Measurements from ENCODE around the gene LIN52. TPM values are rescaled to one million over a fixed set of nuclear protein-coding genes. Genes with fewer than 3 reads are reported as not detected.

The LIN52 gene
- total and polyA plus RNA-seq, 2 experiments from 2014 or later, result 8.6 to 10.8 TPM

GRCh38 chr14:74231784-74232183, 147.0 kb downstream of the LIN52 start (continued):
- TF ChIP-seq REST (IDR thresholded peaks at IDR 0.05; ENCODE audit: unreplicated experiment), result no peak

- Mint-ChIP-seq H3K27me3 (ENCODE audit: insufficient read depth, low read depth, poor library complexity) (peaks cover 43% of the 10 kb centered on the region), H3K9me3 (peaks cover 16% of the 10 kb centered on the region), H3K27ac (no peak overlapping the region), H3K4me3 (no peak overlapping the region), H3K4me1 (peaks cover 4% of the 10 kb centered on the region), H3K36me3 (ENCODE audit: low read depth) (peaks cover 2% of the 10 kb centered on the region; the same call in 1 of the 3 replicates)
- Histone ChIP-seq H3F3A (replicated peaks; ENCODE audit: low read depth) (no peaks in the 10 kb centered on the region), H3K4me2 (no peak overlapping the region), H3K4me3 (no peak overlapping the region), H4K20me1 (replicated peaks; ENCODE audit: insufficient read depth) (no peaks in the 10 kb centered on the region), H2AFZ (no peak overlapping the region), H3K9me2 (ENCODE audit: insufficient read depth) (no peaks in the 10 kb centered on the region), H3K27ac (ENCODE audit: low read depth) (no peak overlapping the region), H3K36me3 (ENCODE audit: insufficient read depth) (no peaks in the 10 kb centered on the region), H3K79me2 (replicated peaks; ENCODE audit: insufficient read depth) (no peaks in the 10 kb centered on the region), H3K27me3 (ENCODE audit: insufficient read depth) (peaks cover 38% of the 10 kb centered on the region), H3K4me1 (ENCODE audit: insufficient read depth) (no peaks in the 10 kb centered on the region; the same call in 1 of the 2 replicates)
- ATAC-seq (no peak), DNase-seq (ENCODE audit: low spot score) (no peak)
- TF ChIP-seq CREB1 (CRISPR knock-in tag; IDR thresholded peaks at IDR 0.05; ENCODE audit: low read depth) (no peak), JUNB (IDR thresholded peaks at IDR 0.05; ENCODE audit: unreplicated experiment) (no peak), ZNF331 (CRISPR knock-in tag; IDR thresholded peaks at IDR 0.05; ENCODE audit: low read depth) (no peak), EZH2 (IDR thresholded peaks at IDR 0.05; ENCODE audit: low read depth, unreplicated experiment) (no peak), ZNF114 (CRISPR knock-in tag; IDR thresholded peaks at IDR 0.05) (no peak), CTCF (conservative IDR thresholded peaks at IDR 0.05; ENCODE audit: low read depth in 2 of 2) (no peak), STAT1 (IDR thresholded peaks at IDR 0.05; ENCODE audit: unreplicated experiment) (no peak), ZNF462 (CRISPR knock-in tag; IDR thresholded peaks at IDR 0.05) (no peak), REST (IDR thresholded peaks at IDR 0.05; ENCODE audit: unreplicated experiment) (no peak)
These were observed 150.3 kb downstream of the LIN52 start for GRCh38 chr14:74235017-74235416.

Data from GM23338 (cell line).